NB4 (cell line): Measurements from ENCODE around the gene PIK3R1.

Source experiments
- DNase-seq: peaks from one replicate; pipeline ENCODE4 v3.0.0; 2010; ENCODE audit warnings: low read depth
- H3K4me3 ChIP-seq: one replicate; pipeline ENCODE4 v1.5.1; 2011; ENCODE audit warnings: mild to moderate bottlenecking, low read depth, low read length, moderate library complexity
- MYC ChIP-seq: IDR thresholded peaks from 2 replicates; pipeline ENCODE4 v1.6.1; 2011; ENCODE audit warnings: low read depth, low read length
- POLR2A ChIP-seq: IDR thresholded peaks from 2 replicates; pipeline ENCODE4 v1.6.1; 2011; ENCODE audit warnings: mild to moderate bottlenecking; ENCODE audit not compliant: insufficient read length; ENCODE audit errors: extremely low read depth
- TF ChIP-seq, protein P1 (sequence below): IDR thresholded peaks from 2 replicates; pipeline ENCODE4 v1.6.1; 2011; ENCODE audit warnings: low read depth, low read length
- TF ChIP-seq, protein P2 (sequence below): IDR thresholded peaks from one replicate; pipeline ENCODE4 v1.5.1; 2012; ENCODE audit warnings: low read depth, low read length

PIK3R1 gene

DNA sequence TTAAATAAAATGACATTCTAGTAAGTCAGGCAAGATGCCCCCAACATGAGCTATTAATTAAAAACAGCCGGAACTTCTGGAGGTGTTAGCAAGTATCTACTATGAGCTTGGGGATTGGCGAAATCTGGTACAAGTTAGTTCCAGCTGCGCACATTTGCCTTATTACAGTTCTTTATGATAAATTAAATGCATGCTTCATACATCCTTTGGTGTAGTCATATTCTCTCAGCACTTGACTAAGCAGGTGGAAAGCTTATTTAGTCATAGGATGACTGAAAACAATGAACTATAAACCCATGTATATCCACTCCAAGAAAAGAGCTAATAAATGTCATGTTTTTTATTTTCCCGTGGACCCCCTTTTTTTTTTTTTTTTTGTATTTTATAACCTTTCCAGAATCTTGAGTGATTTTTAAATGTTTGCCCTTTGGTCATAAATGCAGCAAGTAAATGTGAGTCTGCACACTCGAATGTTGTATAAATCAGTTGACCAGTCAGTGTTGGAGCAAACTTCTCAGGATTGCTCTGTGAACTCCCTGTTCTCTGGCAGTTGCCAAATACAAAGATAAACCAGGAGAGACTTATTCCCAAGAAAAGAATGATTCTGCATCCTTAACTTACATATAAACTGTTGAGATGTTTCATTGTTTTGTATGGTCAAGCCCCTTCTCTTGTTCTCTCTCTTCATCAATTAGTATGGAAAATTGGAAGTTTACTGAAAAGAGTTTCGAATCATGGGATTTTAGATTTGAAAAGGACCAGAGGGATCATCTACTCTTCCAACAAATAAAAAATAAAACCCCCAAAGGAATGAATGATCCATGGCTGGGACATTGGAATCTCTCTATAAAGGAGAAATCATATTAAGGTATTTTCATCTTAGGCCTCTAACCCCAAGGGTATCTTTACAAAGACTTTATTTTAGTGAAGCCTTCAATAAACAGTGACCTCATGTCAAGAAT is 38.3 kb downstream of the PIK3R1 start:
- no peak for DNase-seq
- TF ChIP-seq, protein P1, sequence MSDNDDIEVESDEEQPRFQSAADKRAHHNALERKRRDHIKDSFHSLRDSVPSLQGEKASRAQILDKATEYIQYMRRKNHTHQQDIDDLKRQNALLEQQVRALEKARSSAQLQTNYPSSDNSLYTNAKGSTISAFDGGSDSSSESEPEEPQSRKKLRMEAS: no peak
- TF ChIP-seq, protein P2, sequence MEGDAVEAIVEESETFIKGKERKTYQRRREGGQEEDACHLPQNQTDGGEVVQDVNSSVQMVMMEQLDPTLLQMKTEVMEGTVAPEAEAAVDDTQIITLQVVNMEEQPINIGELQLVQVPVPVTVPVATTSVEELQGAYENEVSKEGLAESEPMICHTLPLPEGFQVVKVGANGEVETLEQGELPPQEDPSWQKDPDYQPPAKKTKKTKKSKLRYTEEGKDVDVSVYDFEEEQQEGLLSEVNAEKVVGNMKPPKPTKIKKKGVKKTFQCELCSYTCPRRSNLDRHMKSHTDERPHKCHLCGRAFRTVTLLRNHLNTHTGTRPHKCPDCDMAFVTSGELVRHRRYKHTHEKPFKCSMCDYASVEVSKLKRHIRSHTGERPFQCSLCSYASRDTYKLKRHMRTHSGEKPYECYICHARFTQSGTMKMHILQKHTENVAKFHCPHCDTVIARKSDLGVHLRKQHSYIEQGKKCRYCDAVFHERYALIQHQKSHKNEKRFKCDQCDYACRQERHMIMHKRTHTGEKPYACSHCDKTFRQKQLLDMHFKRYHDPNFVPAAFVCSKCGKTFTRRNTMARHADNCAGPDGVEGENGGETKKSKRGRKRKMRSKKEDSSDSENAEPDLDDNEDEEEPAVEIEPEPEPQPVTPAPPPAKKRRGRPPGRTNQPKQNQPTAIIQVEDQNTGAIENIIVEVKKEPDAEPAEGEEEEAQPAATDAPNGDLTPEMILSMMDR: no peak

DNA sequence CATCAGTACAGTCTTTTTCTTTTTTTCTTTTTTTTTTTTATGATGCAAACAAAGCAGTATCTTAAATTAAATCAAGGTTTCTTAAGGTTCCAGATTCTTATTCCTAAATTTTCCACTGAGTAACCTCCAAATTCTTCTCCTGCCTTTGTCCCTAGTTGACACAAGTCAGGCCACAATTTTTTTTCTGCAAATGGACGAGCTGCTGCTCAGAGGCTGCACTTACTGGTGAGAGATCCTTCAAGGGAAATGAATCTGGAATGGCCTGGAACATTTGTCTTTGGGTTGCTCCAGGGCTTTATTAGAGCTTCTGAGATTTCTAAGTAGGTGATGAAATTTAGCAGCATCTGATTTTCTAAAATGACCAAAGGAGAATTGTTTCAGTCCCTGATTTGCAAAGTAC is 39.3 kb downstream of the PIK3R1 start:
- TF ChIP-seq POLR2A (no peak), MYC (no peak)
- TF ChIP-seq, protein P2: no peak
- TF ChIP-seq, protein P1: no peak
- no peak overlapping the region for H3K4me3 ChIP-seq
- no peak for DNase-seq

More for the DNA sequence above, 38.3 kb downstream of the PIK3R1 start:
- H3K4me3 ChIP-seq: no peak overlapping the region

DNA sequence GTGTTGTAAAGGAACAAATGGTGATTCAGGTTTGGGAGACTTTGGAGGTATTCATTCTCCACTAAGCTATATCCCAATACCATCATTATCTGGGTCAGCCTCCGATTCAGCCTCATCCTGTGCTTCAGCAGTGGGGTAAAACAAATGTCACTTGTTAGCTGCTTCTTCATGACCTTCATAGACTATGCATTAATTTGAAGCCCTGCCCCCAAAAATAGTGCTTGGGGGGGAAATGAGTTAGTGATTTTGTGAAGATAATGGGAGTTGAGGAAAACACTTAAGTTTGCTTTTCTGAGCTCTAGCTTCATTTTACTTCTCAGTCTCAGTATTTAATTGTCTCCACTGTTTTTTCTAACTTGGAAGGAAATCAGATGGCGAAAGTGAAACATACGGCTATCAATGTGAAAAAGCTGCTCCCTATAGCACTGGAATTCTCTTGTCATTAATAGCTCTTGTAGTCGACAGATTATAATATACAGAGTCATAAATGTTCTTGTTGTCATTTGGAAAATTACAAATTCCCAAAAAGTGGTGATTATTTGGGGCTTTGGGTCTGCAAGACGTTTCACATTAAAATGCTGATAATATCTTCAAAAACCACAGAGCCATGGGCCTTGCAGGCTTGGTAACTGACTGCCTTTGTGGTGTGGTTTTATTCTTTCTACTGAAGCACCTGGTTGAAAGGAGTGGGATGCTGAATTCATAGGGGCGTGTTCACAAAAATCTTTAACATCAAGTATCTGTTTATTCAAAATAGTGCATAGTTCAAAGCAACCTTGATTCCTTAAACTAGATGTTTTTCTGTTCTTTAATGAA is 40.0 kb downstream of the PIK3R1 start:
- TF ChIP-seq MYC (no peak), POLR2A (no peak)
- TF ChIP-seq, protein P2: no peak
- TF ChIP-seq, protein P1: no peak
- DNase-seq: no peak
- no peak overlapping the region for H3K4me3 ChIP-seq

DNA sequence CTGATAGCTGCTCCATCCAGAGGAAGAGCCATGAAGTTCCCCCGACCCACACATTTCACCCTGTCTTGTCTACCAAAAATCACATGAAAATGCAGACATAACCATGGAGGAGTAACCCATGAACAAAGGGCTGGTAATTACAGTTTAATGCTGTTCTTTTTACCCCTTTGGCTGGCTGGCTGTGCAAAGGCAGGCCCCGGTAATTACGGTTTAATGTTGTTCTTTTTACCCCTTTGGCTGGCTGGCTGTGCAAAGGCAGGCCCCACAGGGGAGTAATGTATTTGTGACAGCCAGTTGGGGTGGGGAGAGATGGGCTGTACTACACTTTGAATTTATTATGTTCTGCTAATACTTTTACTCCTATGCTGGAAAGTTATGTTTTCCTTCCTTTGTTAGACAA is 41.7 kb downstream of the PIK3R1 start:
- TF ChIP-seq MYC: no peak
- TF ChIP-seq POLR2A: no peak
- no peak overlapping the region for H3K4me3 ChIP-seq
- no peak for DNase-seq

DNA sequence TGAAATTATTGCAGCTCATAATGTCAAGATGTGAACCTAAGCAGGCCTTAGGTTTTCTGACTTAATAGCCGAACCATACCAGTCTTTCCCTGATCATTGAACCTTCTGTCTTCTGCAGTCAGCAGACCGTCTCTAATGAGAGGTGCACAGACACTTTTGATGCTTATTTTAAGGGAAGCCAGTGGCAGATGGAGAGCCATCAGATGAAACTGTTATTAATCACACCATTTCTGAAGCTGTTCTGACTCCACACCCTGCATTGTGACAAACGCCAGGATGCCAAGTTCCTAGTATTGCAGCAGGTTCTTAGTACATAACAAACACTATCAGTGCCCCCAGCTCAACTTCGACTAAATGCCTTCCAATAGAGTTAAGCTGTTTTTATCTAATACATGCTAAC is 43.0 kb downstream of the PIK3R1 start:
- DNase-seq: no peak
- TF ChIP-seq, protein P2: no peak
- TF ChIP-seq, protein P1: no peak
- no peak for TF ChIP-seq MYC
- no peak for TF ChIP-seq POLR2A
- no peak overlapping the region for H3K4me3 ChIP-seq

DNA sequence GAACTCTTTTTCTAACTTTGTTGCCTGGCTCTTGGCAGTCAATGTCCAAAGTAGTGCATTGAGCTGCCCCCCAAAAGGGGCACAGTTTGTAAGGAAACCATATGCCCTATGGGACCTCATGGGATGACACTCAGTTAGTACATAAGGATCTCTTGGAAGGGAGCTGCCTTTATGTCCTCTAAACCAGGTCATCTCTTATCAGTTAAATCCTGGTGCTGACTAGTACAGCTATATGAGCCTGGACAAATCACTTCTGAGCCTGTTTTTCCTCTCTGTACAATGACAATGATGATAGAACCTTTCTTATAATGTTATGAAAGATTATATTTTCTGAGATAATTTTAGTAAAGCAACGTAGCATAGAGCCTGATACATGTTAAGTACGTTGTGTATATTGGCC is 44.1 kb downstream of the PIK3R1 start:
- H3K4me3 ChIP-seq: no peak overlapping the region
- TF ChIP-seq POLR2A (no peak), MYC (no peak)
- TF ChIP-seq, protein P1: no peak
- TF ChIP-seq, protein P2: no peak
- no peak for DNase-seq
